Stimulated activated CD4-positive, alpha-beta T cell treated with anti-CD3 and anti-CD28 coated beads, Interleukin-12 subunit alpha, Interleukin-12 subunit beta, amount 100 ng/mL, for 48 hours (primary cell): ENCODE measurements around the gene ITGB1BP1.

Experiments used
- DNase-seq, 3 donors: peaks; one replicate each; pipeline ENCODE4 v3.0.0-alpha.2; 2020; ENCODE audit warnings: low read depth in 2 of 3, low spot score in 1 of 3

Gene ITGB1BP1

GRCh38 chr2:9428965-9429577, 5.7 kb upstream of the ITGB1BP1 start:
- DNase-seq, result no peak

GRCh38 chr2:9424447-9425164, 1.3 kb upstream of the ITGB1BP1 start:
- no peak for DNase-seq

GRCh38 chr2:9423922-9424272, 569 bp upstream of the ITGB1BP1 start:
- peak in 2 of 3 donors; percentile 7 to 12 for DNase-seq

- peak; percentile 29 to 47 (median 32) for DNase-seq
These were observed 818 bp downstream of the ITGB1BP1 start for GRCh38 chr2:9422321-9423099.

GRCh38 chr2:9420495-9420894, 2.8 kb downstream of the ITGB1BP1 start:
- no peak for DNase-seq

GRCh38 chr2:9419541-9419940, 3.8 kb downstream of the ITGB1BP1 start:
- no peak for DNase-seq

GRCh38 chr2:9418746-9419145, 4.6 kb downstream of the ITGB1BP1 start:
- no peak for DNase-seq

- no peak for DNase-seq
These were observed 5.6 kb downstream of the ITGB1BP1 start for GRCh38 chr2:9417725-9418124.

- DNase-seq, result no peak
These were observed 6.4 kb downstream of the ITGB1BP1 start for GRCh38 chr2:9416962-9417316.

- no peak for DNase-seq
These were observed 6.9 kb downstream of the ITGB1BP1 start for GRCh38 chr2:9416267-9416961.

GRCh38 chr2:9415516-9416169, 7.7 kb downstream of the ITGB1BP1 start:
- DNase-seq, result no peak

- no peak for DNase-seq
These were observed 10.5 kb downstream of the ITGB1BP1 start for GRCh38 chr2:9412781-9413180.

- no peak for DNase-seq
These were observed 13.2 kb downstream of the ITGB1BP1 start for GRCh38 chr2:9410108-9410507.

GRCh38 chr2:9408641-9409151, 14.6 kb downstream of the ITGB1BP1 start:
- no peak for DNase-seq

- DNase-seq, result no peak
These were observed 15.9 kb downstream of the ITGB1BP1 start for GRCh38 chr2:9407363-9407811.

GRCh38 chr2:9406529-9407362, 16.6 kb downstream of the ITGB1BP1 start:
- DNase-seq, result no peak

GRCh38 chr2:9405636-9406035, 17.7 kb downstream of the ITGB1BP1 start:
- DNase-seq, result no peak

GRCh38 chr2:9404451-9404850, 18.9 kb downstream of the ITGB1BP1 start:
- DNase-seq, result no peak

- DNase-seq, result no peak
These were observed 19.4 kb downstream of the ITGB1BP1 start for GRCh38 chr2:9403924-9404323.
